Body of pancreas (tissue), 4 donors: ENCODE results near the gene REXO4. TPM values are rescaled to one million over a fixed set of nuclear protein-coding genes. Genes with fewer than 3 reads are reported as not detected.

Source experiments
- ATAC-seq: fragments of 150-250 bp; one replicate; pipeline ENCODE4 v1.9.1; 2016
- DNase-seq, 4 donors: peaks; one replicate each; pipeline ENCODE4 v3.0.0-alpha.2; 2019
- H3K27ac ChIP-seq, 4 donors: fragments of 200-600 bp; sonication (generic); 1 replicate in 3 of 4; 2 replicates in 1 of 4; pipeline versions ENCODE4 v1.5.1 to v1.6.1; 2016 to 2019; ENCODE audit warnings: mild to moderate bottlenecking in 1 of 4, mixed read lengths in 1 of 4, moderate library complexity in 1 of 4
- H3K27me3 ChIP-seq, 2 donors: fragments of 200-600 bp; sonication (generic); one replicate each; pipeline ENCODE4 v1.6.0; 2016; ENCODE audit warnings: mild to moderate bottlenecking in 1 of 2
- H3K36me3 ChIP-seq, 2 donors: fragments of 200-600 bp; sonication (generic); replicated peaks in 1 of 2; 2 replicates each; pipeline ENCODE4 v1.5.1; 2016; ENCODE audit warnings: low read depth in 2 of 2; ENCODE audit not compliant: insufficient read depth in 1 of 2
- H3K4me1 ChIP-seq: fragments of 200-600 bp; sonication (generic); one replicate; pipeline ENCODE4 v1.6.0; 2016
- H3K4me3 ChIP-seq, 2 donors: fragments of 200-600 bp; sonication (generic); 1 replicate in 1 of 2; 2 replicates in 1 of 2; pipeline ENCODE4 v1.5.1; 2016 to 2019
- H3K9me3 ChIP-seq, 3 donors: fragments of 200-600 bp; sonication (generic); 1 replicate in 2 of 3; 2 replicates in 1 of 3; pipeline ENCODE4 v1.5.1; 2016
- POLR2A ChIP-seq, 3 donors: fragments of 450-650 bp; IDR thresholded peaks; one replicate each; pipeline ENCODE4 v1.6.1; 2016; ENCODE audit warnings: antibody characterized with exemption in 3 of 3, mild to moderate bottlenecking in 2 of 3
- WGBS, 2 donors: methylation state at CpG; one replicate each; pipeline ENCODE4 v1.1.5; 2017; 5-methylcytosine and 5-hydroxymethylcytosine counted together
- intact Hi-C: fragments of 100-400 bp; cut with DNase I; formaldehyde crosslinking; loops from one replicate; pipeline ENCODE4 v1.15.1; 2023
- total RNA-seq, 2 donors: library from RNA; depleted of rRNA; stranded (reverse); fragments of >200 nt; gene quantifications; one replicate each; pipeline ENCODE4 v1.1.0, GENCODE V29; 2016
- TF ChIP-seq, protein P1 (sequence below), 7 experiments: fragments of 450-650 bp in 4 of 7; fragments of 200-600 bp in 3 of 7; sonication (generic) in 3 of 7; IDR thresholded peaks; one replicate each; pipeline ENCODE4 v1.5.1; 2016 to 2019; ENCODE audit warnings: antibody characterized with exemption in 7 of 7

REXO4 gene
- total RNA-seq, 2 donors from 2014 or later = 15.6 to 21.8 TPM

GRCh38 chr9:133371261-133371711, 46.5 kb downstream of the REXO4 start:
- H3K4me3 ChIP-seq = no peak overlapping the region
- 35 to 41% methylated on average over 12 of the region's 12 CpGs for WGBS, 2 donors
- TF ChIP-seq POLR2A (IDR thresholded peaks at IDR 0.05) = no peak
- TF ChIP-seq, protein P1, sequence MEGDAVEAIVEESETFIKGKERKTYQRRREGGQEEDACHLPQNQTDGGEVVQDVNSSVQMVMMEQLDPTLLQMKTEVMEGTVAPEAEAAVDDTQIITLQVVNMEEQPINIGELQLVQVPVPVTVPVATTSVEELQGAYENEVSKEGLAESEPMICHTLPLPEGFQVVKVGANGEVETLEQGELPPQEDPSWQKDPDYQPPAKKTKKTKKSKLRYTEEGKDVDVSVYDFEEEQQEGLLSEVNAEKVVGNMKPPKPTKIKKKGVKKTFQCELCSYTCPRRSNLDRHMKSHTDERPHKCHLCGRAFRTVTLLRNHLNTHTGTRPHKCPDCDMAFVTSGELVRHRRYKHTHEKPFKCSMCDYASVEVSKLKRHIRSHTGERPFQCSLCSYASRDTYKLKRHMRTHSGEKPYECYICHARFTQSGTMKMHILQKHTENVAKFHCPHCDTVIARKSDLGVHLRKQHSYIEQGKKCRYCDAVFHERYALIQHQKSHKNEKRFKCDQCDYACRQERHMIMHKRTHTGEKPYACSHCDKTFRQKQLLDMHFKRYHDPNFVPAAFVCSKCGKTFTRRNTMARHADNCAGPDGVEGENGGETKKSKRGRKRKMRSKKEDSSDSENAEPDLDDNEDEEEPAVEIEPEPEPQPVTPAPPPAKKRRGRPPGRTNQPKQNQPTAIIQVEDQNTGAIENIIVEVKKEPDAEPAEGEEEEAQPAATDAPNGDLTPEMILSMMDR (IDR thresholded peaks at IDR 0.05) = no peak
- no peaks in the 10 kb centered on the region for H3K9me3 ChIP-seq
- no peaks in the 10 kb centered on the region for H3K36me3 ChIP-seq
- H3K4me1 ChIP-seq = peaks cover 80% of the 10 kb centered on the region
- peak overlapping the region in 2 of 4 donors; percentile 66 to 73 for H3K27ac ChIP-seq
- intact Hi-C loops = loop anchor here (5.0 kb wide), 1 partner anchor 51 kb away; the partner anchor contains the start of gene ADAMTS13
- no peaks in the 10 kb centered on the region for H3K27me3 ChIP-seq
- no peak for ATAC-seq
- no peak for DNase-seq

DNA sequence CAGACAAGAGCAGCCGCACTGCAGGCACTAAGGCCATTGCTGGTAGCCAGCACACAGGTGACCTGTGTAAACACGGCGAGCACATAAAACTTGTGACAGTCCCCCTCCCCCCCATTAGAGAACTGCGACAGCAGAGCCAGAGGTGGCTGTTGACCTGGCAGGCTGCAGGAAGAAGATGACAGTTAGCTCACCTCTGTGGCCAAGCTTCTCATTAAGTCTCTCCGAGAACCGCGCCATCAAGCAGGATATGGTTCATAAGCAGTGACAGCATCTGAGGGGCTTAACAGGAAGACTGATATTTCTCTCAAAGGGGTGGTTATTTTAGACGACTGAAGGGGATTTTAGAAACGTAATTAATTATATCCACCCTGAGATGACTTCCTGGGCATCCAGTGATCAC, 47.1 kb downstream of the REXO4 start:
- H3K27ac ChIP-seq = peak overlapping the region in 2 of 4 donors; percentile 66 to 73
- ATAC-seq = no peak
- peak in 3 of 4 donors; percentile 60 to 64 (median 64) for DNase-seq

GRCh38 chr9:133369933-133370332, 47.9 kb downstream of the REXO4 start:
- H3K36me3 ChIP-seq = peaks cover 4 to 9% of the 10 kb centered on the region in 2 donors
- peak overlapping the region in 3 of 4 donors; percentile 28 to 73 (median 66) for H3K27ac ChIP-seq
- H3K4me3 ChIP-seq = no peak overlapping the region
- no peaks in the 10 kb centered on the region for H3K9me3 ChIP-seq
- ATAC-seq (no peak), DNase-seq (no peak)
- H3K4me1 ChIP-seq = peaks cover 86% of the 10 kb centered on the region
- TF ChIP-seq, protein P1 (IDR thresholded peaks at IDR 0.05) = no peak
- no peak for TF ChIP-seq POLR2A (IDR thresholded peaks at IDR 0.05)
- WGBS, 2 donors = 69 to 73% methylated on average over 7 of the region's 7 CpGs
- intact Hi-C loops = loop anchor here (5.0 kb wide), 1 partner anchor 52 kb away; the partner anchor contains the start of gene ADAMTS13
- H3K27me3 ChIP-seq = no peaks in the 10 kb centered on the region

More for the DNA sequence above, 47.1 kb downstream of the REXO4 start:
- peaks cover 82% of the 10 kb centered on the region for H3K4me1 ChIP-seq
- peaks cover 4 to 5% of the 10 kb centered on the region in 2 donors for H3K36me3 ChIP-seq
- no peaks in the 10 kb centered on the region for H3K27me3 ChIP-seq
- WGBS, 2 donors = 16 to 27% methylated on average over 5 to 9 of the region's 9 CpGs
- H3K4me3 ChIP-seq = no peak overlapping the region
- H3K9me3 ChIP-seq = no peaks in the 10 kb centered on the region
- intact Hi-C loops = loop anchor here (5.0 kb wide), 1 partner anchor 52 kb away; the partner anchor contains the start of gene ADAMTS13
- TF ChIP-seq, protein P1 (IDR thresholded peaks at IDR 0.05) = no peak
- TF ChIP-seq POLR2A (IDR thresholded peaks at IDR 0.05) = peak in 1 of 3 donors; percentile 38

DNA sequence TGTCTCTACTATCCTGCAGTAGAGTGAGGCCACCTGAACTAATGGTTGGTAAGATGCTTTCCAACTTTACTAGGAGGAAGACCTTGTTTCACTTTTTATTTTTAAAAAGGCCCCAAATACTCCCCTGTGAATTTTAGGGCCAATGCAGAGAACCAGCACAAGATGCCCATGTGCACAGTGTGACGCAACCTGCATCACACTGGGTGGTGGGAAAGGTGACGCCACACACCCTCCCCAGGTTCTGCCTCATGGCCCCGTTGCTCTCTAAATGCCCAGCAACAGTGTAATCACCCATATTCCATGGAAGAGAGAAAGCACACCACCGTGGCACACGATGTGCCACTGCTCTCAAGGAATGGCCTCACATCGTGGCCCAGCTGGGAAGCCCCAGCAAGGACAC, 48.4 kb downstream of the REXO4 start:
- intact Hi-C loops = no loop called here
- peaks cover 4 to 9% of the 10 kb centered on the region in 2 donors for H3K36me3 ChIP-seq
- DNase-seq (peak in 1 of 4 donors; percentile 33), ATAC-seq (no peak)
- no peak overlapping the region for H3K4me3 ChIP-seq
- H3K27ac ChIP-seq = peak overlapping the region in 3 of 4 donors; percentile 28 to 73 (median 66)
- H3K4me1 ChIP-seq = peaks cover 85% of the 10 kb centered on the region
- TF ChIP-seq, protein P1 (IDR thresholded peaks at IDR 0.05) = no peak
- TF ChIP-seq POLR2A (IDR thresholded peaks at IDR 0.05) = no peak
- WGBS, 2 donors = 40 to 63% methylated on average over 6 of the region's 6 CpGs
- no peaks in the 10 kb centered on the region for H3K9me3 ChIP-seq
- H3K27me3 ChIP-seq = no peaks in the 10 kb centered on the region
